ENCODE data around the gene EIF4G3.

The EIF4G3 gene

GRCh38 chr1:21115098-21115760 lies 61.5 kb downstream of the EIF4G3 start:
- no peak for TF ChIP-seq CTCF (IDR thresholded peaks at IDR 0.05)
- Mint-ChIP-seq H3K36me3 (ENCODE audit: low read depth) (peaks cover 19% of the 10 kb centered on the region), H3K27me3 (ENCODE audit: low read depth, poor library complexity) (no peaks in the 10 kb centered on the region), H3K4me3 (no peak overlapping the region), H3K27ac (no peak overlapping the region), H3K4me1 (no peaks in the 10 kb centered on the region), H3K9me3 (no peaks in the 10 kb centered on the region)
- DNase-seq = no peak

- Mint-ChIP-seq H3K27ac (no peak overlapping the region), H3K9me3 (no peaks in the 10 kb centered on the region), H3K36me3 (ENCODE audit: low read depth) (peaks cover 19% of the 10 kb centered on the region), H3K4me1 (no peaks in the 10 kb centered on the region), H3K4me3 (no peak overlapping the region), H3K27me3 (ENCODE audit: low read depth, poor library complexity) (no peaks in the 10 kb centered on the region)
- TF ChIP-seq CTCF (IDR thresholded peaks at IDR 0.05) = no peak
- no peak for DNase-seq
These were observed 62.3 kb downstream of the EIF4G3 start for GRCh38 chr1:21114431-21114830.

DNA sequence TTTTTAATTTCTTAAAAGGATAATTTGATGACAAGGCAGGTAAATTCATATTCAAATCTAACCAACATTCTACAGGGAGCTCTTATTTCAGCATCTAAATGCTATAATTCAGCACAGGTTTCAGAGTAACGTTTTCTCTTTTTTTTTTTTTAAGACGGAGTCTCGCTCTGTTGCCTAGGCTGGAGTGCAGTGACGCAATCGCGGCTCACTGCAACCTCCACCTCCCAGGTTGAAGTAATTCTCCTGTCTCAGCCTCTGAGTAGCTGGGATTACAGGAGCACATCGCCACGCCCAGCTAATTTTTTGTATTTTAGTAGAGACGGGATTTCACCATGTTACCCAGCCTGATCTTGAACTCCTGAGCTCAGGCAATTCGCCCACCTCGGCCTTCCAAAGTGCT lies 66.5 kb downstream of the EIF4G3 start:
- H3K4me1 Mint-ChIP-seq = no peaks in the 10 kb centered on the region
- H3K27ac Mint-ChIP-seq = no peak overlapping the region
- no peaks in the 10 kb centered on the region for H3K27me3 Mint-ChIP-seq (ENCODE audit: low read depth, poor library complexity)
- H3K9me3 Mint-ChIP-seq = no peaks in the 10 kb centered on the region
- no peak overlapping the region for H3K4me3 Mint-ChIP-seq
- H3K36me3 Mint-ChIP-seq (ENCODE audit: low read depth) = peaks cover 11% of the 10 kb centered on the region
- DNase-seq = no peak
- no peak for TF ChIP-seq CTCF (IDR thresholded peaks at IDR 0.05)

GRCh38 chr1:21106709-21107108 lies 70.0 kb downstream of the EIF4G3 start:
- Mint-ChIP-seq H3K36me3 (ENCODE audit: low read depth) (peaks cover 23% of the 10 kb centered on the region), H3K27ac (no peak overlapping the region), H3K27me3 (ENCODE audit: low read depth, poor library complexity) (no peaks in the 10 kb centered on the region), H3K4me3 (no peak overlapping the region), H3K9me3 (no peaks in the 10 kb centered on the region), H3K4me1 (peaks cover 5% of the 10 kb centered on the region)
- DNase-seq = no peak
- TF ChIP-seq CTCF (IDR thresholded peaks at IDR 0.05) = no peak

DNA sequence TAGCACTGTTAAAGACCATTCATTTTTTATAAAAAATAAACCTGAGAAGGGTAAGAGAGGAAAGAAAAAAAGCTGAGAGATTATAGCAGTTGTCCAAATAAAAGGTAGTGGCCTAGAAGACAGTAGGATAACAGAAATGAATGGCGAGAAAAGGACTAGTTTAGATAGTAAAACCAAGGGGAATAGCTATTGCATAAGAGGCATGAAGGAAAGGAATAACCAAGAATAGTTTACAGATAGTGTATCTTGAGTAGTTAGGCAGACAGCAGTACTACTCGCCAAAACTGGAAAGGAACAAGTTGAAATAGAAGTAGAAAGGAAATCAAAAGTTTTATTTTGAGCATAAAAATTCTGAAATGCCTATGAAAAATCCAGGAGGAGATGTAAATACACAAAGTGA lies 70.5 kb downstream of the EIF4G3 start:
- no peak overlapping the region for H3K27ac Mint-ChIP-seq
- peaks cover 20% of the 10 kb centered on the region for H3K36me3 Mint-ChIP-seq (ENCODE audit: low read depth)
- H3K4me1 Mint-ChIP-seq = peaks cover 5% of the 10 kb centered on the region
- no peak overlapping the region for H3K4me3 Mint-ChIP-seq
- DNase-seq = no peak
- no peak for TF ChIP-seq CTCF (IDR thresholded peaks at IDR 0.05)
- no peaks in the 10 kb centered on the region for H3K27me3 Mint-ChIP-seq (ENCODE audit: low read depth, poor library complexity)
- no peaks in the 10 kb centered on the region for H3K9me3 Mint-ChIP-seq

DNA sequence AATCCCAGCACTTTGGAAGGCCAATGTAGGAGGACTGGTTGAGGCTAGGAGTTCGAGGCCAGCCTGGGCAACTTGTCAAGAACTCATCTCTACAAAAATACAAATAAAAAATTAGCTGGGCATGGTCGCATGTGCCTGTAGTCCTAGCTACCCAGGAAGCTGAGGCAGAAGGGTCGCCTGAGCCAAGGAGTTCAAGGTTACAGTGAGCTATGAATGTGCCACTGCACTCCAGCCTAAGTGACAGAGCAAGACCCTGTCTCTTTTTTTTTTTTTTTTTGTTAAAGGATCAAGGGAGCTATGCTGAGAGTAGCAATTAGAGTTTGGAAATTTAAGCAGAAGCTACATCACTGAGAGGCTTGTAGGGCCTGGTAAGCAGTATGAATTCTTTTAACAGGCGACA lies 70.9 kb downstream of the EIF4G3 start:
- no peak overlapping the region for H3K27ac Mint-ChIP-seq
- H3K4me1 Mint-ChIP-seq = peaks cover 8% of the 10 kb centered on the region
- no peak overlapping the region for H3K4me3 Mint-ChIP-seq
- no peaks in the 10 kb centered on the region for H3K9me3 Mint-ChIP-seq
- no peak for DNase-seq
- no peaks in the 10 kb centered on the region for H3K27me3 Mint-ChIP-seq (ENCODE audit: low read depth, poor library complexity)
- peaks cover 19% of the 10 kb centered on the region for H3K36me3 Mint-ChIP-seq (ENCODE audit: low read depth)
- no peak for TF ChIP-seq CTCF (IDR thresholded peaks at IDR 0.05)

All from nephron progenitor cell (in vitro differentiated cells).